ENCODE data around the gene MRTFB. TPM values are rescaled to one million over a fixed set of nuclear protein-coding genes. Genes with fewer than 3 reads are reported as not detected.
A peak's percentile ranks its signal among the peaks of the same experiment; 100 is the strongest.

The MRTFB gene
- total and polyA plus RNA-seq, 12 donors: 4.1 to 41.8 (median 32.5) TPM

DNA sequence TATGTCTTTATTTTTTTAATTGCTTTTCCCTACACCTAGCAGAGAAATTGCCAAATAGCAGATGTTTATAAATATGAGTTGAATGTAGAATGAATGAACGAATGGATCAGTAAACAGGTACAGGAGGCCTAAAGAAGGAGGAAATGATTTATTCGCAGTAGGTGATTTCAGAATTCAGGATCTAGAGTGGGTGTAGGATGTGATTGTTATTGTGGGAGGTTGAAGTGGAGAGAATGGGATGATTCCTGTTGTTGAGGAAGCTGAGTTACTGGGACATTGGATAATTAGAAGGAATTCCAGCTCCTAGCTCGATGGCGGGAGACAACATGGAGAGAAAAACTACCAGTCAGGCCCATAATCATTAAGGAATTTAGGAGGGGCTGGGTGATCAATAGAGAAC, 42.2 kb downstream of the MRTFB start:
- Histone ChIP-seq H3K4me1 (peaks cover 0 to 73% (median 68%) of the 10 kb centered on the region in 9 donors), H3K4me3 (no peak overlapping the region), H3K27me3 (no peaks in the 10 kb centered on the region), H3K27ac (peak overlapping the region in 6 of 10 donors; percentile 4 to 63 (median 33)), H3K9me3 (no peaks in the 10 kb centered on the region), H3K36me3 (no peaks in the 10 kb centered on the region)
- no peak for ATAC-seq
- no peak for DNase-seq
- WGBS, 2 donors: 74 to 78% methylated on average over 4 of the region's 4 CpGs
- intact Hi-C loops (cut with DNase I): loop anchor here in 2 of 10 donors (5.0 to 10.0 kb wide), 2 partner anchors 71 to 74 kb away; no protein-coding TSS in a partner anchor
- TF ChIP-seq, protein P1, sequence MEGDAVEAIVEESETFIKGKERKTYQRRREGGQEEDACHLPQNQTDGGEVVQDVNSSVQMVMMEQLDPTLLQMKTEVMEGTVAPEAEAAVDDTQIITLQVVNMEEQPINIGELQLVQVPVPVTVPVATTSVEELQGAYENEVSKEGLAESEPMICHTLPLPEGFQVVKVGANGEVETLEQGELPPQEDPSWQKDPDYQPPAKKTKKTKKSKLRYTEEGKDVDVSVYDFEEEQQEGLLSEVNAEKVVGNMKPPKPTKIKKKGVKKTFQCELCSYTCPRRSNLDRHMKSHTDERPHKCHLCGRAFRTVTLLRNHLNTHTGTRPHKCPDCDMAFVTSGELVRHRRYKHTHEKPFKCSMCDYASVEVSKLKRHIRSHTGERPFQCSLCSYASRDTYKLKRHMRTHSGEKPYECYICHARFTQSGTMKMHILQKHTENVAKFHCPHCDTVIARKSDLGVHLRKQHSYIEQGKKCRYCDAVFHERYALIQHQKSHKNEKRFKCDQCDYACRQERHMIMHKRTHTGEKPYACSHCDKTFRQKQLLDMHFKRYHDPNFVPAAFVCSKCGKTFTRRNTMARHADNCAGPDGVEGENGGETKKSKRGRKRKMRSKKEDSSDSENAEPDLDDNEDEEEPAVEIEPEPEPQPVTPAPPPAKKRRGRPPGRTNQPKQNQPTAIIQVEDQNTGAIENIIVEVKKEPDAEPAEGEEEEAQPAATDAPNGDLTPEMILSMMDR (IDR thresholded peaks at IDR 0.05): no peak

DNA sequence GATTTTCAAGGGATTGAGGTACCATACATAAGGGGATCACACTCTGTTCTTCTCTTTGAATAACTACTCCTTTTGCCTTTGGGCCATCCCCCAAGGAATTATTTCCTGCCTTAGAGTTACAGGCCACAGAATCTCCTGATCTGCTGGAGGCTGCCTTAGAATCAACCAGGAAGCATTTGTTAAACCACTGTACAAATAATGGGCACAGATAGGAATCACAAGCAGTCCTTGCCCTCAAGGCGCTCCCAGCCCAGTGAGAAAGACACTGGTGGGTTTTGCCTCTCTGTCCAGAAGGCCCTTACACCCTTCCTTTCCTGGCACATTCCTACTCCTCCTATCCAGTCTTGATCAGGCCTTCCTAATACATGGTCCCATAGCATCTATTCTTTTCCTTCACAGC, 45.9 kb downstream of the MRTFB start:
- no peaks in the 10 kb centered on the region for H3K27me3 ChIP-seq
- H3K36me3 ChIP-seq: no peaks in the 10 kb centered on the region
- peaks cover 0 to 53% (median 33%) of the 10 kb centered on the region in 9 donors for H3K4me1 ChIP-seq
- no peak for ATAC-seq
- 95 to 100% methylated on average over 1 of the region's 1 CpG for WGBS, 2 donors
- no peak overlapping the region for H3K4me3 ChIP-seq
- peaks cover 0 to 5% (median 0%) of the 10 kb centered on the region in 11 donors for H3K9me3 ChIP-seq
- DNase-seq: no peak
- no peak overlapping the region for H3K27ac ChIP-seq
- TF ChIP-seq, protein P1 (IDR thresholded peaks at IDR 0.05): no peak
- intact Hi-C loops (cut with DNase I): loop anchor here in 1 of 10 donors (10.0 kb wide), 1 partner anchor 68 kb away; no protein-coding TSS in a partner anchor

DNA sequence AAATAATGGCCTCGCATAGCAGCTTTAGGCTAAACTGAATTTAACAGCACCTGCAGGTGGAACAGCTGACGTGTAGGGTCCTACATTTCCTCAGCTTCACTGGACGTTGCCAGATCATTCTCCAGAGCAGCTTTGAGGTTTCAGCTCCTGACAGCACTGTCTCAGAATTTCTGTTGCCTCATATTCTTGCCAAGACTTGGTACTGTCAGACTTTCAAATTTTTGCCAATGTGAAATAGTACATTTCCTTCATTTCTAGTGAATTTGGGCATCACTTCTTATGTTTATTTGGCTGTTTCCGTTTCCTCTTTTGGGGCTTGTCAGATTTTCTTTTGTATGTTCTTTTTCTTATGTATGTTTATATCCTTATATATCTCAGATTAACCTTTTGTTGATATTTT, 48.7 kb downstream of the MRTFB start:
- DNase-seq (no peak), ATAC-seq (no peak)
- Histone ChIP-seq H3K4me3 (no peak overlapping the region), H3K27me3 (no peaks in the 10 kb centered on the region), H3K27ac (no peak overlapping the region), H3K4me1 (peaks cover 0 to 31% (median 6%) of the 10 kb centered on the region in 9 donors), H3K9me3 (peaks cover 0 to 10% (median 0%) of the 10 kb centered on the region in 11 donors), H3K36me3 (no peaks in the 10 kb centered on the region)
- TF ChIP-seq, protein P1 (IDR thresholded peaks at IDR 0.05): no peak
- intact Hi-C loops (cut with DNase I): loop anchor here in 1 of 10 donors (10.0 kb wide), 1 partner anchor 65 kb away; no protein-coding TSS in a partner anchor
- WGBS, 2 donors: 93% methylated on average over 4 of the region's 4 CpGs

DNA sequence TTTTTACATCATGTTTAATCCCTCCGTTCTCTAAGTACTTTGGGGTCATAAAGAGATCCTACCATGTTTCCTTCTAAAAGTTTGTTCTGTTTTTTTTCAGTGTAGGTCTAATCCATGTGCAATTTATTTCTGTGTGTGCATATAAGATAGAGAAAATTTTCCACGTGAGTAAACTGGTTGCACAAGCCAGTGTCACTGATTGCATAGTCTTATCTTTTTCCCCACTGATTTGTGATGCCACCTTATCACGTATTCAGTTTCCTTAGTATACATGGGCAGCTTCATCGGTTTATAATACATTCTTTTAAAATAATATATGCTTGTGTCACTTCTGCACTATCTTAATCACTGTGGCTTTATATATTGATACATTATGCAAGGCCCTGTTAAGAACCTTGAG, 49.2 kb downstream of the MRTFB start:
- WGBS, 2 donors: 68% methylated on average over 4 of the region's 4 CpGs
- no peak overlapping the region for H3K27ac ChIP-seq
- peaks cover 0 to 30% (median 5%) of the 10 kb centered on the region in 9 donors for H3K4me1 ChIP-seq
- H3K9me3 ChIP-seq: peaks cover 0 to 10% (median 0%) of the 10 kb centered on the region in 11 donors
- ATAC-seq: no peak
- H3K36me3 ChIP-seq: no peaks in the 10 kb centered on the region
- intact Hi-C loops (cut with DNase I): no loop called here
- no peak overlapping the region for H3K4me3 ChIP-seq
- H3K27me3 ChIP-seq: no peaks in the 10 kb centered on the region
- no peak for DNase-seq
- TF ChIP-seq, protein P1 (IDR thresholded peaks at IDR 0.05): no peak
